Stimulated activated CD8-positive, alpha-beta memory T cell treated with anti-CD3 and anti-CD28 coated beads, Interleukin-4, amount 100 ng/mL, for 4 hours (primary cell): ENCODE data around the gene AFF3.
A peak's percentile ranks its signal among the peaks of the same experiment; 100 is the strongest.
"Not testable (repeated sequence)": the region's sequence is repeated elsewhere in the genome, so short reads cannot be mapped to it uniquely, and the experiment has no call there.

ENCODE experiments used
- DNase-seq, 2 donors: peaks; one replicate each; pipeline ENCODE4 v3.0.0-alpha.2; 2020; ENCODE audit warnings: low read depth in 2 of 2, low spot score in 1 of 2

Gene AFF3

GRCh38 chr2:100142393-100142792 lies at the start of gene AFF3:
AFF3 (minus strand) TSS chr2:100142590; CDS start chr2:100104454, 38,136 bp downstream.
- peak in 1 of 2 donors; percentile 2 for DNase-seq

DNA sequence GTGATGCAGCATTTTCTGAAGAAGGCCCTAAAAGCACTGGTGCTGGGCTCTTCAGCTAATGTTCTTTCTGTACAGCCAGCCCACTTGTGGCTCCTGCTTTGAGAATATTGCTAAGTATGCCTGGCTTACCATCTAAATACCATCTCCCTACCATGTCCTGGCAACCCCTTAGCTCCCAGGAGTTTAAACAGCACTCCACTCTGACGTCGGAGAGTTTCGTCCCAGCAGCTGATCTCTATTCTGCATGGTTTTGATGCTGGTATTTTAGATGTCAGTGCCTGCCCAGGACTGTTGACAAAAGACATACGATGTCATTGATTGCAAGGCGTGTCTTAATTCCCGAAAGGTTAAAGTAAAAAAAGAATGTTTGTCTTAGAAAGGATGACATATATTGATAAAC lies 47.0 kb upstream of the AFF3 start:
- DNase-seq: no peak

DNA sequence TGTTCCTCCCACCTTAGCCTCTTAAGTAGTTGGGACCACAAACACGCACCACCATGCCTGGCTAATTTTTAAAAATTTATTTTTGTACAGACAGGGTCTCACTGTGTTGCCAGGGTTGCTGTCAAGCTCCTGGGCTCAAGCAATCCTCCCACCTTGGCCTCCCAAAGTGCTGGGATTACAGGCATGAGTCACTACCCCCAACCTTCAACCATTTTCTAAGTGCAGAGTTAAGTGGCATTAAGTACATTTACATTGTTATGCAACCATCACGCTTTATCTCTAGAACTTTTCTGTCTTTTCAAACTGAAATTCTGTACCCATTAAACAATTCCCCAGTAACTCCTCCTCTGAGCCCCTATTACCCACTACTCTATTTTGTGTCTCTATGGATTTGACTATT lies 45.9 kb upstream of the AFF3 start:
- no peak for DNase-seq

DNA sequence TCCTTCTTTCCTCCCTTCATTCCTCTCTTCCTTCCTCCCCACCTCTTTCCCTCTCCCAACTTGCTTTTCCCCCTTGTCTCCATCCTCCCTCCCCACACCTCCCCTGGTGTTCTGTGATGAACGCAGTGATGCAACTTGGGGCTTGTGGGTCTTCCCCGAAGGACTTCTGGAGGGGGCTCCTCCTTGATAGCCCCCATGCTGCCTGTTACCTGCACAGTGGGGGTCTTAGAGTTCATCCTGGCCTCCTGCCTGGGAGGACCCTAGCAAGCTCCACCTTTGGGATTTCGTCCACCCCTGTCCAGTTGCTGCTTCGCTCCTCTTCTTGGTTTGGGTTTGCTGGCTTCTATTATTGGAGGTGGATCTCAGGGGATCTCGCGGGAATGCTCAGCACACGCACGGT lies 43.7 kb upstream of the AFF3 start:
- DNase-seq: no peak

- no peak for DNase-seq
These were observed 43.1 kb upstream of the AFF3 start for GRCh38 chr2:100185516-100185915.

GRCh38 chr2:100185105-100185504 lies 42.7 kb upstream of the AFF3 start:
- DNase-seq: no peak

DNA sequence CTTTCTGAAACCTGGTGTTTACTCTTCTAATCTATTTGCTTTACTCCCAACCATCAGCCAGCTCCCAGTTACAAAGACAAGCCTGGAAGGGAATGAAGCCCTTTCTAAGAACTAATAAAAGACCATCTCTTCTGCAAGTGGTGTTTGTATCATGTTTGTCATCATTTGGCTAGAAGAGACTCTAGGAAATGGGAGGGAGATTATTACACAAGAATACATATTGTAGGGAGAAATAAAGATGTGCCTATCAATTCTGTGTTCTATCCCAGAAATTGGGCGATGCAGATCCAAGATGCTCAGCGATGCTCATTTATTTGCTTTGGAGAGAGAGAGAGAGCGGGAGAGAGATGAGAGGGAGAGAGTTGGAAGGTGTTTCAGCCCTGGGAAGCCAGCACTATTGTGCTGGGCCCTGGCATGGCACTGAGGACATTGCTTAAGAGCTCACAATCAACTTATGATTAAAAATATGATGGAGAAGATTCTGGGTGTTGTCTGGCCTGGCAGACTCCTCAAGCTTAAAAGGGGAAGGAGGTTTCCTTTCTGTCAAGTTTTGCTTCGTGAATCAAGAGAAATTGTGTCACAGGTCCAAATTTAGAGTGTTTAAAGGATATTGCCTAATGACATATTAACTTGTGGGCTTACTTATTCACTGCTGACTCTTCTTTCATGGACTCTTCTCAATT lies 41.8 kb upstream of the AFF3 start:
- DNase-seq: no peak

GRCh38 chr2:100182494-100183361 lies 40.3 kb upstream of the AFF3 start:
- DNase-seq: no peak

DNA sequence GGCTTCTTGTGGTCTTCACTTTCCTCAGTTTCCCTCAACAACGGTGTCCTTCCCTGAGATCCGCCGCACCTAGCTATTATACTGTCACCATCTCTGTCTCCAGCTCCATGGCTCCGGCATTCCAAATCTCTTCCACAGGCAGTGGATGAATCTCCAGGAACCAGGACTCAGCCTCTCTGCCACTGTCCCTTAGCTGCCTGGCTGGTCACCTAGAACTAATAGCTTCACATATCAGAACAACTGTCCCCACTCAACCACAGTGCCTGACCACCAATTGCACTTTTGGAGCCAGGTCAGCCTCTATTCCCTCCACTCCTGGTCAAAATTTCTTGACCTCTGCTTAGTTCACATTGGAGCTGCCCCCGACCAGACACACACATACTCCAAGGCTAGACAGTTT lies 38.1 kb upstream of the AFF3 start:
- no peak for DNase-seq

DNA sequence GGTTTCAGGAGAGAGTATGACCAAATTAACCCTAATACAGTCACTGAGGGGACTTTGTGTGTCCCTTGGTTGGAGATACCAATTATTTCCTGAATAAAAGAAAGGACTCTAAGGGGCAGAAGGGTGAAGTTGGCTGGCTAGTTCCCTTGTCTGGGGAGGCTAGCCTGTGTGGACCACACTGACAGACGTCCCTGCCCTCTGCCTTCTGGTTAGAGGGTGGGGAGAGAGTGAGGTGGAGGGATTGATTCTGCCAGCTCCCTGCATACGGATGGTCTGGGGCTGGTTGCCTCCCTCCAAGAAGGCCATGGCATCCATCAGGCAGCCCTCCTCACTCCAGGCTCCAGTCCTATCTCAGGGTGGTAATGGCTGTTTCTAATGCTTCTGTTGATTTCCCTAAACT lies 37.4 kb upstream of the AFF3 start:
- DNase-seq: no peak

DNA sequence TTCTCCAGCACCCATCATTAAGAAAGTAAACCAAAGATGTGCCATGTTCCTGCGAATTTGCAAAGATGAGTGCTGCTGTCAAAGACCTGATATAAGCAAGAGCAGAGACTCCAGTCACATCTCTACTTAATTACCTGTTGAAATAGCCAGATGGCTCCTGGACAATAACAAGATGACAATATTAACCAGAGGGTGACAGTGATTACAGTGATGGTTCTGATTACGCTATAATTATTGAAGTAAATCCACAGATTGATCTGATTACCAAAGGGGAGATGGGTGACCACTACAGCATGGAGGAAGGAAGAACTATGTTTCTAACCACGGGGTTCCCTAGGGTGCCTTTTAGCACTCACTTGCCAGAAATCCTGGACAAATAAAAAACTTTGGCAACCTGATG lies 36.5 kb upstream of the AFF3 start:
- DNase-seq: no peak

DNA sequence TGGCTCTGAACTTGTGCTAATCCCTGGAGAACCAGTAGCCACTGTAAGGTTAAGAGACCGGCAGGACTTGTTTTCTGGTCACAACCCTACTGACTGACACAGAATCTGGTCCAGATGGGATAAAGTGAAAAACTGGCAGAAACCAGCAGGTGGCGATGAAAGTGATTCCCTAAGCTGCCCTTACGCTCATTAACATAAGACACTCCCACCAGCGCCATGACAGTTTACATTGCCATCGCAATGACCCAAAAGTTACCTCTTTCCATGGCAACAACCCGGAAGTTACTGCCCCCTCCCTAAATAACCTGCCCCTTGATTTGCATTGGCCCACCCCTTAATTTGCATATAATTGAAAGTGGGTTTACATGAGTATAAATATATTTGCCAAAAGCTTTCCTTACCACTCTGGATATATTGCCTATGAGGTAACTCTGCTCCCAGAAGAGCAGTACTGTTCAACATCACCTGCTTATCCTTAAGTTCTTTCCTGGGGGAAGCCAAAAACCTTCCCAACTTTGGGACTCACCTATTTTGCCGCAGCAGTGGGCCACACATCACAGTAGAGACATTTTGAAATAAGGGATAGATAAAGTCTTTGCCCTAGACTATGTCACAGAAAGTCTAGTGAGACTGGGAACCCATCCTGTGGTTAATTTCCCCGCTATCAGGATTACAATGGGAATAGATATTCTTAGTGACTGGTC lies 35.8 kb upstream of the AFF3 start:
- DNase-seq: no peak

DNA sequence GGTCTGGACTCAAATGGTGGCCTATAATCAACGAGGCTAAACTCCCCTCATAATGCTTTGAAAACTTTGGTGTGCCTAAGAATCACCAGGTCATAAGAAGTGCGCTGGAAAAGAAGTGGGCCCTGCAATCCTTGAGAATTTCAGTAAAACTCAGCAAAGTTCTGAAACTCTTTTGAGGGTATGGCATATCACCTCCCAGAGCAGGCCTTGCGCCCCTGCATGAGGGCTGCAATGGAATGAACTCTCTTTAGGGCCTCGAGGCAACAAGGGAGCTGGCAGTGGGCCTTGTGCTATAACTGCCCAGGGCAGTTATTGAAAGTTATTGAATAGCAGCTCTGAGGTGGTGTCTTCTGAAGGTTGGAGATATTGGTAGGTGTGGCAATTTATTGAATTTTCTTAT lies 34.5 kb upstream of the AFF3 start:
- no peak for DNase-seq

DNA sequence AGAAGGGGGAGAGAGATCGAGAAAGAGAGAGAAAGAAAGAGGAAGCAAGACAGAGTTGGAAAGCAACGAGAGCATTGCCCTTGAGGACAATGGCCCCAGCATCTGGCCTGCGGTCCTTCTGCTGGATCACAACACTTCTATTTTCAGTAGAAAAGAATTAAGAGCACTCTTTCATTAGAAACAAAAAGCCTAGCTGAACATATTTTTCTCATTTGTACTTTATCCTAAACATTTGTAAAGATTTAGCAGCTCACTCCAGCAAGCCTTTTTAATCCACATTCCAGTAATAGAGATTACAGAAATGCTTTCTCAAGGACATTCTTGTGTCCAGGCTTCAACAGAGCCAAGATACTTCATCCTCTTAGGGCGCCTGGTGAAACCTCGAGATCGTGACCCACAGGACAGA lies 31.6 kb upstream of the AFF3 start:
- no peak for DNase-seq

DNA sequence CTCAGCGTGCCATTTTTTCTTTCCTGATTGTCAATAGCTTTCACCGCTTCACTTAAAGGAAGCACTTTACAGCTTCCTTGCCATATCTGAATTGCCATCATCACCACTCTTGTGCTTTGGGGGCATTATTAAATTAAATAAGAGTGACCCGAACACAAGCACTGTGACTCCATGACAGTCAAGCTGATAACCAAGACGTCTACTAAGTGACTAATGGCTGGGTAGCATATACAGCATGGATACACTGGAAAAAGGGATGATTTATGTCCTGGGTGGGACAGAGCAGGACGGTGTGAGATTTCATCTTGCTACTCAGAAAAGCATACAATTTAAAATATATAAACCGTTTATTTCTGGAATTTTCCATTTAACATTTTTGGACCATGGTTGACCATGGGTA lies 24.3 kb upstream of the AFF3 start:
- DNase-seq: no peak

DNA sequence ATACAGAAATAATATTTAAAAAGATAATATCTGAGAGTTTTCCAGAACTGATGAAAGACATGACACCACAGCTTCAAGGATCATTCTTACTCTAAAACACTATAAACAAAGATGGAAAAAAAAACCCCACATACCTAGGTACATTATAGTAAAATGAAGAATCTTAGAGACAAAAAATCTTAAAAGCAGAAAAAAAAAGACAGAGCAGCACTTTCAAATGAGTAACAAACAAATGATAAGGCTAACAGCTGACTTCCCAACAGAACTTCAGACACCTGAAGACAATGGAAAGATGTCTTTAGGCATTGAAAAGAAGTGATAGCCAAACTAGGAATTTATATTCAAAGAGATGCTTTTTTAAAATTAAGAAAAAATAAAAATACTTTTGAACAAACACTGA lies 21.2 kb upstream of the AFF3 start:
- DNase-seq: no peak

DNA sequence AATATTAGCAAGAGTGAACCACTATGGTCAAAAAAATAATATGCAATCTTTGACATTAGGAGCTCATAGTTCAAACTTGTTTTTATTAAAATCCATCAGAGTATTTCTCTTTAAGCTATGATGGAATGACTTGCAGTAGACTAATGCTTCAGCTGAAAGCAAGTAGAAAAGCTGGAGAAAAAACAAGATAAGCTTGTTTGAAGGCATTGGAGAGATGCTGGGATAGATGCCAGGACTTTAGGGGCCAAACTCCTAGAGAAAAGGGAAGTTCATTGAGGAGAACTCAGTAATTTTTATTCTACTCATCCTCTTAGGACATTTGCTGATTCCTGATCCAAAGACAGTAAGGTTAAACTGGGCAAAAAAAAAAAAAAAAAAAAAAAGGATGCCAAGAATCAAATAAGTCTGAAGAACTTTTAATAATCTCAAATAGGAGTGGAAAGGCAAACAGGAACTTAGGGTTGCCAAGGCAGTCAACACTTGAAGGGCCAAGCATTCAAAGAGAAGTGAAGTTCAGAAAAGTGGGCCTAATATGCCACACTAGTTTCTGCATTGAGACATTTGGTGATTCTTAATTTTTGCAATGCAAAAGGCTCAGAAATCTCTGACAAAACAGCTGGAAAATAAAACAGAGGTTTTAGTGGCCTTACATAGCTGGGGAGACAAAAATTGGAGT lies 19.7 kb upstream of the AFF3 start:
- no peak for DNase-seq

GRCh38 chr2:100160396-100160795 lies 18.0 kb upstream of the AFF3 start:
- no peak for DNase-seq

GRCh38 chr2:100151832-100152231 lies 9.4 kb upstream of the AFF3 start:
- DNase-seq: not testable (repeated sequence)

DNA sequence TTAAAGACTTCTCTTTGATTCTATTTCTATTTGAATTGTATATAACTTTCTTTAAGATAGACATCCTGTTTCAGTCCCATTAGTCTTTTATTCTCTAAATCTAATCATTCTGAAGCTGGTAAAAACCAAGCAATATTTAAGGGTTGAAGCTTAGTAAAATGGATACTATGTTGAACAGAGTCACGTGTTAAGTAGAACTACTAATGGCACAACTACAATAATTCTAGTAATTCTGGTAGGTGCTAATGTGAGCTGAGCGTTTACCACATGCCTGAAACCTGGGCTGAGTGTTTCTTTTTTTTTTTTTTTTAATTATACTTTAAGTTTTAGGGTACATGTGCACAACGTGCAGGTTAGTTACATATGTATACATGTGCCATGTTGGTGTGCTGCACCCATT lies 8.9 kb upstream of the AFF3 start:
- no peak for DNase-seq

GRCh38 chr2:100148883-100149282 lies 6.5 kb upstream of the AFF3 start:
- no peak for DNase-seq

- no peak for DNase-seq
These were observed 4.2 kb upstream of the AFF3 start for GRCh38 chr2:100146657-100146960.
